ENCODE measurements around the gene ZBTB42. TPM values are rescaled to one million over a fixed set of nuclear protein-coding genes. Genes with fewer than 3 reads are reported as not detected.

ZBTB42 gene
- total RNA-seq, 1 donor from 2014 or later: 3.1 TPM

DNA sequence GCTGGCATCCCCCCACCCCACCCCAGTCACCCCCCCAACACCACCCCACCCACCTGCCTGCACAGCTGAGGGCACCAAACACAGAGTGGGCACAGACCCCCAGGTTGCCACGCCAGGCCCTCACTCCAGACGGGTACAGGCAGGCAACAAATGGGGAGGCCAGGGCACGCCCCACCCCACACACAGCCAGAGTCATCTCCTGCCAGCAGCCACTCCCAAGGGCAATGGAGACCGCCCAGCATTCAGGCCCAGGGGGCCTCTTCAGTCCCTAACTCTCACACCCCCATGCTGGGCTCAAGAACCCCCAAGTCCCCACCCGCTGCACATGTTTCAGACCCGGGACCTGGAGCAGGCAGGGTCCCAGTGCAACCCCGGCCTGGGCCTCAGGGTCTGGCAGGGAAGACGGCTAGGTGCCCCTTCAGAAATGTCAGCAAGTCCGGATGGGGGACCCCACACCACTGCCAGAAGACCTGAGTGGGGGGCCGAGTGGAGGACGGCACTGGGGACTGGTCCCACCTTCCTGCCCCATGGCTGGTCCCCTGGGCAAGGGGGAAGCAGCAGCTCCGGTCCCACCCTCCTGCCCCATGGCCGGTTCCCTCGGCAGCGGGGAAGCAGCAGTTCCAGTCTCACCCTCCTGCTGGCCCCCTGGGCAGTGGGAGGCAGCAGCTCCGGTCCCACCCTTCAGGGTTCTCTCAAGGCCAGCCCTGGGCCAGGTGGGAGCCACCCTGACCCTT is 17.2 kb upstream of the ZBTB42 start:
- TF ChIP-seq CTCF (IDR thresholded peaks at IDR 0.05): no peak
- Mint-ChIP-seq H3K9me3 (ENCODE audit: unreplicated experiment) (no peaks in the 10 kb centered on the region), H3K4me3 (ENCODE audit: unreplicated experiment) (no peak overlapping the region), H3K4me1 (ENCODE audit: unreplicated experiment) (peaks cover 13% of the 10 kb centered on the region), H3K27me3 (ENCODE audit: unreplicated experiment) (no peaks in the 10 kb centered on the region), H3K36me3 (ENCODE audit: unreplicated experiment) (no peaks in the 10 kb centered on the region), H3K27ac (ENCODE audit: unreplicated experiment) (no peak overlapping the region)
- no peak for DNase-seq (ENCODE audit: extremely low spot score, unreplicated experiment)

GRCh38 chr14:104784218-104784568 is 16.7 kb upstream of the ZBTB42 start:
- DNase-seq (ENCODE audit: extremely low spot score, unreplicated experiment): no peak
- H3K4me1 Mint-ChIP-seq (ENCODE audit: unreplicated experiment): peaks cover 13% of the 10 kb centered on the region
- H3K27me3 Mint-ChIP-seq (ENCODE audit: unreplicated experiment): no peaks in the 10 kb centered on the region
- no peak for TF ChIP-seq CTCF (IDR thresholded peaks at IDR 0.05)
- no peak overlapping the region for H3K4me3 Mint-ChIP-seq (ENCODE audit: unreplicated experiment)
- no peak overlapping the region for H3K27ac Mint-ChIP-seq (ENCODE audit: unreplicated experiment)
- H3K9me3 Mint-ChIP-seq (ENCODE audit: unreplicated experiment): no peaks in the 10 kb centered on the region
- no peaks in the 10 kb centered on the region for H3K36me3 Mint-ChIP-seq (ENCODE audit: unreplicated experiment)

GRCh38 chr14:104784846-104785707 is 15.8 kb upstream of the ZBTB42 start:
- H3K4me1 Mint-ChIP-seq (ENCODE audit: unreplicated experiment): peaks cover 13% of the 10 kb centered on the region
- no peak for TF ChIP-seq CTCF (IDR thresholded peaks at IDR 0.05)
- no peak overlapping the region for H3K27ac Mint-ChIP-seq (ENCODE audit: unreplicated experiment)
- H3K27me3 Mint-ChIP-seq (ENCODE audit: unreplicated experiment): no peaks in the 10 kb centered on the region
- no peak overlapping the region for H3K4me3 Mint-ChIP-seq (ENCODE audit: unreplicated experiment)
- DNase-seq (ENCODE audit: extremely low spot score, unreplicated experiment): no peak
- no peaks in the 10 kb centered on the region for H3K9me3 Mint-ChIP-seq (ENCODE audit: unreplicated experiment)
- no peaks in the 10 kb centered on the region for H3K36me3 Mint-ChIP-seq (ENCODE audit: unreplicated experiment)

DNA sequence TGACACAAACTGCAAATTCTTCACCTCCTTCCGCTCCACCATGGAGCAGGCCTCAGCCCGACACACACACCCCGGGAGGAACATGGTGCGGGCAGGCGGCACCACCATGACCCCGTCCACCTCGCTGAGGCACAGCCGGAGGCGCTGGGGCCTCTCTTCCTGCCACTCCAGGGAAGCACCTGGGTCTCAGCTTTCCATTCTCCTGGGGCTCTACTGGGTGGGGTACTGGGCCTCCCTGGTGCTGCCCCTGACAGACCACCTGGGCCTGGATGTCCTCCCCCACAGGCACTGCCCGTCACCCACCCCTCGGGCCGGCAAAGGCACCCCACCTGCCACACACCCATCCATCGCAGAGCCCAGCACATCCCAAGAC is 15.2 kb upstream of the ZBTB42 start:
- no peak for TF ChIP-seq CTCF (IDR thresholded peaks at IDR 0.05)
- no peak overlapping the region for H3K4me3 Mint-ChIP-seq (ENCODE audit: unreplicated experiment)
- peaks cover 13% of the 10 kb centered on the region for H3K4me1 Mint-ChIP-seq (ENCODE audit: unreplicated experiment)
- no peak overlapping the region for H3K27ac Mint-ChIP-seq (ENCODE audit: unreplicated experiment)
- no peak for DNase-seq (ENCODE audit: extremely low spot score, unreplicated experiment)
- H3K27me3 Mint-ChIP-seq (ENCODE audit: unreplicated experiment): no peaks in the 10 kb centered on the region
- H3K9me3 Mint-ChIP-seq (ENCODE audit: unreplicated experiment): no peaks in the 10 kb centered on the region
- no peaks in the 10 kb centered on the region for H3K36me3 Mint-ChIP-seq (ENCODE audit: unreplicated experiment)

GRCh38 chr14:104786091-104786586 is 14.8 kb upstream of the ZBTB42 start:
- H3K36me3 Mint-ChIP-seq (ENCODE audit: unreplicated experiment): no peaks in the 10 kb centered on the region
- peaks cover 13% of the 10 kb centered on the region for H3K4me1 Mint-ChIP-seq (ENCODE audit: unreplicated experiment)
- H3K9me3 Mint-ChIP-seq (ENCODE audit: unreplicated experiment): no peaks in the 10 kb centered on the region
- no peak overlapping the region for H3K27ac Mint-ChIP-seq (ENCODE audit: unreplicated experiment)
- H3K27me3 Mint-ChIP-seq (ENCODE audit: unreplicated experiment): no peaks in the 10 kb centered on the region
- no peak for DNase-seq (ENCODE audit: extremely low spot score, unreplicated experiment)
- no peak overlapping the region for H3K4me3 Mint-ChIP-seq (ENCODE audit: unreplicated experiment)
- no peak for TF ChIP-seq CTCF (IDR thresholded peaks at IDR 0.05)
